ENCODE results near the gene VWA1. TPM values are rescaled to one million over a fixed set of nuclear protein-coding genes. Genes with fewer than 3 reads are reported as not detected.
"Not testable (repeated sequence)": the region's sequence is repeated elsewhere in the genome, so short reads cannot be mapped to it uniquely, and the experiment has no call there.

The VWA1 gene
- polyA plus RNA-seq, 12 donors = 37.0 to 205 (median 46.0) TPM

DNA sequence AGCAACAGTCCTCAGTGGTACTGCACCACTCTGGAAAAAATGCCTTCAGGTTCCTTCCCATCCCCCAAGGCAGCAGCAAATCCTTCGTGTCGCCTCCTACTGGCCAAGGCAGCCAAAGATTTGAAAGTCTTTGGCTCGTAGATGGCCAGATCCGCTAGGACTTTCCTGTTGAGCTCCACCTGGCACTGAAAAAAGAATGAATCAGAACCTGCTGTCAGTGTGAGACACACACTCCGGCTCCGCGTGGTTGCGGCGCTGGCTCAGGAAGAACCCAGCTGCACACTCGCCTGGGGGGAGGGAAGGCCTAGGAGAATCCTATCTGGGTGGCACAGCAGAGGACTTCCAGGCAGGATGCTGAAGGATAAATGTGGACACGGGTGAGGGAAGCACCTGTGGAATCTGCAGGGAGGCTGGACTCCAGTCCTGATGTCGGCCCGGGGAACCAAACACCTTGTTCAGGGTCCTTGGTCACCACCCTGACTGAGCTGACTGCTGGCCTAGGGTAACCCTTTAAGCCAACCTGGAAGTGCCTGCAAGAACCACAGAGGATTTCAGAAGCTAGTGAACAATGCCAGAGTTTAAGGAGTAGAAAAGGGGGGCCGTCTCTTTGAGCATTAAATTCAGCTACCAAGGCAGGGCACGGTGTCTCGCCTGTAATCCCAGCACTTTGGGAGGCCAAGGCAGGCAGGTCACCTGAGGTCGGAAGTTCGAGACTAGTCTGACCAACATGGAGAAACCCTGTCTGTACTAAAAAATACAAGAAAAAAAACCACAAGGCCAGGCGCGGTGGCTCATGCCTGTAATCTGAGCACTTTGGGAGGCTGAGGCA is 33.2 kb upstream of the VWA1 start:
- no peak for DNase-seq

DNA sequence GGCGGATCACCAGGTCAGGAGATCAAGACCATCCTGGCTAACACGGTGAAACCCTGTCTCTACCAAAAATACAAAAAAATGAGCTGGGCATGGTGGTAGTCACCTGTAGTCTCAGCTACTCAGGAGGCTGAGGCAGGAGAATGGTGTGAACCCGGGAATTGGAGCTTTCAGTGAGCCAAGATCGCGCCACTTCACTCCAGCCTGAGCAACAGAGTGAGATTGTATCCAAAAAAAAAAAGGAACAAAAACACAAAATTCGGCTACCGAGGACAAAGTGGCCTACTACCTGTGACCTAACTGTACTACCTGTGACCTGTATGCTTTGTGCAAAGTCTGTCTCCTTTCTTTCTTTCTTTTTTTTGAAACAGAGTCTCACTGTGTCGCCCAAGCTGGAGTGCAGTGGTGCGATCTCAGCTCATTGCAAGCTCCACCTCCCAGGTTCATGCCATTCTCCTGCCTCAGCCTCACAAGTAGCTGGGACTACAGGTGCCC is 32.5 kb upstream of the VWA1 start:
- not testable (repeated sequence) for DNase-seq

DNA sequence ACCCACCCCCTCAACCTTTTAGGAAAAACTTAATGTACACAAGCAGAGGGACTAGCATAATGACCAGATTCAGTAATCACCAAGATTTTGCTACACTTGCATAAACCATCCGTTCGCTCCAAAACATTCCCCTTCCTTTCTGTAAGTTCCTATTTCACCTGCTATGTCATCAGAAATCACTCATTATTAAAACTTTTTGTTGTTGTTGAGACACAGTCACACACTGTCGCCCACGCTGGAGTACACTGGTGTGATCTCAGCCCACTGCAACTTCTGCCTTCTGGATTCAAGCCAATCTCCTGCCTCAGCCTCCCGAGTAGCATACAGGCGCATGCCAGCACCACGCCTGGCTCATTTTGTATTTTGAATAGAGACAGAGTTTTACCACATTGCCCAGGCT is 31.8 kb upstream of the VWA1 start:
- no peak for DNase-seq

- DNase-seq = no peak
Measured at GRCh38 chr1:1406101-1406820, 29.2 kb upstream of the VWA1 start.

DNA sequence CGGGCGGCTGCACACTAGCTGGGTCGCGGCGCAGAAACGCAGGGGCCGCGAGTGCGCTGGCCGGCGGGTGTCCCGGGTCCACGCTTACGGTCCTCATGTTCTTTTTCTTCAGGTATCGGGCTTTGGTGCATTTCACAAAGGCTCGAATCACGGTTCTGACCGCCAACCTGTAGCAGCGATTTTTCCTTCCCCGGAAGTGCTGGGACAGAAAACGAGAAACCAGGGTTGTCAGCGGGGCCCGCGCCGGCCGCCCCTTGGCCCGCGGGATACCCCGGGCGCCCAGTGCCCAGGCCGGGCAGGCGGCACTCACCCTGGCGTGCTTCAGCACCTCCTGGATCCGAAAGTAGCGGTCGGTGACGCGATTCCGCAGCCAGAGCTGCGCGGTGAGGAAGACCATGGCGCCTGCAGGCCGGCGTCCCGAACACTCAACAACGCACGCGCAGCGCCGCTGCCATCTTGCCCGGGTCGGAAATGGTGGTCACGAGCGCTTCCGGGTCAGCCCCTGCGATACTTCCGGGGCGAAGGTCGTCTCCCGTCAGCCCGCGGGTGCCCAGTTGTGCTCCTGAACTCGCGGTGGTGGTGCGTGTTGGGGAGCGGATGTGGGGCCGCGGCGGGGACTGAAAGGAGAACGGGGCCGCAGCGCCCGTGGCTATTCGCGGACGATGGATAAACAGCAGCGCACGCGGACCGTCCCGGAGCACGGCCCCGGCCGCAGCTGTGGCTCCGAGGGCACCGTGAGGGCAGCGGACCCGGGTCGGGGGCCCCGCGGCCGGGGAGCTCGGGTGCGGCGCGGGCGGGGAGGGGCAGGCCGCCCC is 28.5 kb upstream of the VWA1 start, which contains the start of gene MRPL20:
Gene MRPL20 (minus strand): TSS at position 473 of the 815 bp plus-strand sequence. CDS start 76 bp downstream, at position 397.
- DNase-seq = peak; percentile 95

DNA sequence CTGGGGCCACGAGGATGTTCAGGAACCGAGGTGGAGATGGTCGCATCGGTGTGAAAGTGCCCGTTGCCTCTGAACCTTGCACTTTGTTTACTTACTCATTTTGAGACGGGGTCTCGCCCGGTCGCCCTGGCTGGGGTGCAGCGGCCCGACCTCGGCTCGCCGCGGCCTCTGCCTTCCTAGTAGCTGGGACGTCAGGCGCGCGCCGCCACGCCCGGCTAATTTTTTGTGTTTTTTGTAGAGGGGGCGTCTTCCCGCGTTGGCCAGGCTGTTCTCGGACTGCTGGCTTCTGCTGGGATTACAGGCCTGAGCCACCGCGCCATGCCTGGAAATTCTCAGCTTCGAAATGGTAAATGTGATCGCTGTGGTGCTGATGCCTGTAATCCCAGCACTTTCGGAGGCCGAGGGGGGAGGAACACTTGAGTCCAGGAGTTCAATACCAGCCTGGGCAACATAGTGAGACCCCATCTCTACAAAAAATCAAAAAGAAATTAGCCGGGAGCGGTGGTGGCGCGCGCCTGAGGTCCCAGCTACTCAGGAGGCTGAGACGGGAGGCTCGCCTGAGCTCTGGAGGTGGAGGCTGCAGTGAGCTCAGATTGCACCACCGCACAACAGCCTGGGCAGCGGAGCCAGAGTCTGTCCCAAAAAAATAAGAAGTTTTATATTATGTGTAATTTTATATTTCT is 27.7 kb upstream of the VWA1 start:
- no peak for DNase-seq

- DNase-seq = not testable (repeated sequence)
Measured at GRCh38 chr1:1410238-1410637, 25.3 kb upstream of the VWA1 start.

DNA sequence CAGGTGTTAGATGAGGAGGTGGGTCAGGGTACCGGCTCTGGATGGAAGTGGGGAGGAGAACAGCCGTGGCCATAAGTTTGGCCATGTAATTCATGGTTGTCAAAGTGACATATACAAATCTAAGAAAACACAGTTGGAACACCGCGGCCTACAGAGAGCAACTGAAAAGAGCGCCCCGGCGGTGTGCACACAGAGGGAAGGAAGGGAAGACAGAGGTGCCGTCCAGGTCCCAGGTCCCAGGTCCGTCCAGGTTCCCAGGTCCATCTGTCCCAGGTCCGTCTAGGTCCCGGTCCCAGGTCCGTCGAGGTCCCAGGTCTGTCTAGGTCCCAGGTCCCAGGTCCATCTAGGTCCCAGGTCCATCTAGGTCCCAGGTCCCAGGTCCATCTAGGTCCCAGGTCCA is 23.9 kb upstream of the VWA1 start:
- no peak for DNase-seq

GRCh38 chr1:1412311-1412902 is 23.1 kb upstream of the VWA1 start:
- DNase-seq = not testable (repeated sequence)

- DNase-seq = no peak
Measured at GRCh38 chr1:1415751-1416150, 19.7 kb upstream of the VWA1 start.

GRCh38 chr1:1417396-1417795 is 18.1 kb upstream of the VWA1 start:
- DNase-seq = not testable (repeated sequence)

- DNase-seq = not testable (repeated sequence)
Measured at GRCh38 chr1:1417825-1418463, 17.5 kb upstream of the VWA1 start.

GRCh38 chr1:1418464-1419362 is 16.8 kb upstream of the VWA1 start:
- no peak for DNase-seq

DNA sequence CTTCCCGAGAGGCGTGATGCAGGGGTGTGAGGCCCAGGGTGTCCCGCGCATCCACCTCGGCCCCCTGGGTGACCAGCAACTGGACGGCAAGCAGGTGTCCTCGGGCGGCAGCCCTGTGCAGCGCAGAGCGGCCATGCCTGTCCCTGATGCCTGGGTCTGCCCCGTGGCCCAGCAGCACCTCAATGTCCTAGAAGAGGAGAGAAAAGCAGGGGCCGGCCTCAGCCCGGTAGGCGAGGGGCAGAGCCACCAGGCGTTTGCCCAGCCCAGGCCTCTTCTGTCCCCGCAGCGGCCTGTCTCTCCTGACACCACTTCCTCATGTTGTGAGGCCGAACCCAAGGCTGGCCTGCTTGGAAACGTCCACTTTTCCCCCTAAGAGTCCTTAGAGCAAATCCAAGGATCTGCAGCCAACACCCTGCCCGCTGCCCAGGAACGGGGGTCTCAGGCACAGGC is 16.1 kb upstream of the VWA1 start:
- DNase-seq = no peak

GRCh38 chr1:1419813-1420653 is 15.5 kb upstream of the VWA1 start:
- DNase-seq = no peak

- DNase-seq = no peak
Measured at GRCh38 chr1:1420654-1421141, 14.8 kb upstream of the VWA1 start.

- DNase-seq = no peak
Measured at GRCh38 chr1:1421147-1421906, 14.2 kb upstream of the VWA1 start, which contains the start of gene ANKRD65. TSS of gene ANKRD65 (minus strand) at chr1:1421276. CDS start at chr1:1421005, 271 bp downstream.

All from muscle of arm (tissue), 12 donors.